Measurements from ENCODE around the gene TYR.
"Not testable (repeated sequence)": the region's sequence is repeated elsewhere in the genome, so short reads cannot be mapped to it uniquely, and the experiment has no call there.

DNA sequence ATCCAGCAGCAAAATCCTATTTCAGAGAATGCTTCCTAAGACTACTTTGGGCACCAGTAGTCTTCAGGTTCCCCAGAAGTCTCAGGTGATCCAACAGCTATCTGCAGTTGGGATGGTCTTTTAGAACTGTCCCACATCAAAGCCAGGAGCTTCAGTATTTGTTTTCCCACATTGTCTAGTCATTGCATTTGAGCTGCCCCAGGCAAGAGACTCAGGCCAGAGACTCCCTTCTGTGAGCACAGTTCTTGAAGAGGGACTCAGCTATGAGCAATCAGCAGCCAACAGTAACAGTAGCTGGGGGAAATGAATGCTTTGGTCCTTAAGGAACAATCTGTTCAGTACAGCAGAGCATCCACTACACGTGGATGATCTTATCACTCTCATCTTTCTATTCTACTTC is 125.4 kb downstream of the TYR start:
- not testable (repeated sequence) for TF ChIP-seq SUZ12 (IDR thresholded peaks at IDR 0.05; ENCODE audit: extremely low read depth, insufficient read depth, insufficient read length); YY1 (IDR thresholded peaks at IDR 0.05; ENCODE audit: insufficient read depth, insufficient read length)

Data from NT2/D1 (cell line).